Suppressor macrophage (primary cell): ENCODE measurements around the gene ADGRD2.

ENCODE experiments used
- DNase-seq, 4 experiments: peaks; one replicate each; pipeline ENCODE4 v3.0.0-alpha.2; 2020 to 2022

ADGRD2 gene

DNA sequence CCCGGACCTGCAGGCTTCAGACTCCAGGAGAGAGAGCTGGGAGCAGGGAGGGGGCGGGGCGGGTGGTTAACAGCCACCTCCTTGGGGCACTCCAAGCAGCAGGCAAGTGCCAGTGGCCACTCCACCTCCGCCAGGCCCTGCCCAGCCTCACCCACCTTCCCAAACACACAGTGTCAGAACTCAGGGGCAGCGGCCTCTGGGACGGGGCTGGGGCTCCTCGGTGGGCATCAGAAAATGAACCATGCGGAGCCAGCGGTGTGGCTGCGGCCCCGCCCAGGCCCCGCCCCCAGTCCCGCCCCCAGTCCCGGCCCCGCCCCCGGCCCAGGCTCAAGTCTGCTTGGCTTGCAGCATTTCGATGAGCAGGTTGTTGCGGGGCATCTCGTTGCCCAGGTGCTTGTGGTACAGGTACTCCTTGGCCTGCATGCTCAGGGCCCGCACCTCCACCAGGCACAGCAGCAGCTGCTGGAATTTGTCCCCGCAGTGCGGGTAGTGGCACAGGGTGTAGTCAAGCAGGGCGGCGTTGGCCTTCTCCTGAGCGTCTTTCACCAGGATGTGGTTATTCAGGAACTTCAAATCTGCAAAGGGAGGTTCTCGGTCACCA, 32.3 kb downstream of the ADGRD2 start:
- no peak for DNase-seq

DNA sequence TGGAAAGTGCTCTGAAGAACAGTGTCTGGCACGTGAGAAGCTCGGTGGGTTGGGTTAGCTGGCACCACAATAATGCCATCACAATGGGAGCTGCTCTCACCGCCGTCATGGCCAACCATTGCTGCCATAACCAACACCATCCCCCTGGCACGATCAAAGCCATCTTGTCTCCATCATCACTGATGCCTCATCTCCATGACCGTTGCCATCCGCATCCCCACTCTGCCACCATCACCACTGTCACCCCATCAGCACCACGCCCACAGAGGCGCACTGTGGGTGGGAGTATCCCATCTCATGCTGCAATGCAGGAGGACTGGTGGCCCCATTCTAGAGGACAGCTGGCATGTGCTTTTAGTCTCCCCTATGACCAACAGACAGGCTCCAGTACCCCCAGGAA, 33.2 kb downstream of the ADGRD2 start:
- DNase-seq, result no peak

DNA sequence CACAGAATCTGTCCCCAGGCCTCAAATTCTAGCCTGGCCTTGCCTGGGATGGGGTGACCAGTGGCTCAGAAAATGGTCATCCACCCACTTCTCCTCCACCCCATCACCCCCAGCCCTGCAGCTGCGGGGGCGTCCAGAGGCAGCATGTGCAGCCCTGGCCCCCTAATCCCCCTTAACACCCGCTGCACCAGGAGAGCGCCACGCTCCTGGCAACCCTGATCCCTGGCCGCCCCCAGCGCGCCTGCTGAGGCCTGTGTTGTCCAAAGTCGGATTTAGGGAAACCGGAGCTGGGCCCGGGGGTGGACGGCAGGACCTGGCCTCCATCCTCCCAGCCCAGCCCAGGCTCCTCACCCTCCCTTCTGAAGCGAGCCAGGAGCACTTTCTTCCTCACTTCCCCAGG, 35.0 kb downstream of the ADGRD2 start:
- no peak for DNase-seq

DNA sequence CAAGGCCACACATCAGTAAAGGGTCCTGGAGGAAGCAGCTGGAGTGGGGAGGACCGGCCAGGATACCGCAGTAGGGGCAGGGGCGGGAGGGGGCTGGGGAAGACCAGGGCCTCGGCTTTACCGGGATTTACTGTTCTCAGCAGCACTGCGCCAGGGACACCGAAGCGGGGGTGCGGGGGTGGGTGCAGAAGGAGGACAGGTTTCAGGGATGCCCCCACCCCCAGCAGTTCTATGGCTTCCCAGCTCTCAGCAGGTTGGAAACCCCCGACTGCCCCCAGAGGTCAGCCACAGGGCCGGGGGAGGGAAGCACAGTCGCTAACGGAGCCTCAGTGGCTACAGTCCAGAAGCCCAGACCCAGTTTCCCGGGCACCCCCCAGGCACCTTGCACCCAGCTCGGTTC, 35.7 kb downstream of the ADGRD2 start:
- no peak for DNase-seq

DNA sequence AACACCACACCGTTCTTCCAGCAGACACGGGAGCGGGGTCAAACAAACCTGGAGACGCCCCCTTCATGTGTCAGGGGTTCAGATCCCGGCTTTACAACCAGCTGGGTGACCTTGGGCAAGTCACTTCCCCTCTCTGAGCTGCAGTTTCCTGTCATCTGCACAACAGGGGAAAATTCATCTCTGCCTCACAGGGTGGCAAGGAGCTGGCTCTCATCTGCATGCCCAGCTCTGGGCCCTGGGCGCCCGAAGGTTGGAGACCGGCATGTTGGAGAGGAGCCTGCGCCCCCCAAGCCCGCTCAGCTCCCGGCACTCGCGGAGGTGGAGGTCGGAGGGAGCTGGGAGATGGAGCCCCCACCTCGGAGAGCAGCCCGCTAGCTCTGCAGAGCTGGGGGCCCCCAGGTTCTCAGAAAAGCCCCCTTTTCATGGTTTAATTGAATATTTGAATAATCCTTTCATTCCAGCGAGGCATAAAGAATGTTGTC, 36.6 kb downstream of the ADGRD2 start:
- DNase-seq, result no peak

DNA sequence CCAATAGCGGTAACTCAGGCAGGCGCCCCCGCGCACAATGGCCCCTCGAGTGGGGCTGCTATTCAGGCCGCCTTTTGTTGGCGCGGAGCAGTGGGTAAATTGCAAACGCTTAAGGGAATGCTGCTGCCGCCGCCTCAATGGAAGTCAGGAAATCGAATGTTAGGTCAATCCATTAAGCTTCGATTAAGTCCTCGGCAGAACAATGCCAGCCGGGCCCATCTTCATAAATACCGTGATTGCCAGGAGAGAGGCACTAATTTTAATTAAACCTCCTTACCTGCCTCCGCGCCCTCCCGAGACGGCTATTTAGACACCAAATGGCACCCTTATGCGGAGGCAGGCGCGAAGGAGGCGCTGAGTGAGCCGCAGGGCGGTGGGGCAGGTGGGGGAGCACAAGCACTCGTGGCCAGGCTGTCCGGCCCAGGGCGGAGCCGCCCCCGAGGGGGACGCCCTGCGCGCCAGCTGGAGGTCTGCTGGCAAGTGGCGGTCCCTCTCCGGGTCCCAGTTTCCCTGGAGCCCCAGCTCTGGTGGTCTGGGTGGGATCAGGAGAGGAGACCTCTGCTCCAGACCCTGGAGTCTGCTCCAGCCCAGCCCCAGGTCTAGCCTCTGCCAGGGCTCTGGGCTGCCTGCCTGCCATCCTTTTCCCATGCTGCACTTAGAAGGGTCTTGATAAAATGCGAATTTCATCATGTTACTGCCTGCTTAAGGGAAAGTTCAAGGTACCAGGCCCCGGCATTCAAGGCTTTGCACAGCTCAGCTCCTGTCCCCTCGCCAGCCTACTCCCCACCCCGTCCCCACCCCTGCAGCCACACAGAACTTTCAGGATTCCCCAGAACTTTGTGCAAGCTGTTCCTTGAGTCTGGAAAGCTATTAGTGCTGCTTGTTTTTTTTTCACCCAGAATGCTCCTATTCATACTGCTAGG, 37.3 kb downstream of the ADGRD2 start:
- no peak for DNase-seq

DNA sequence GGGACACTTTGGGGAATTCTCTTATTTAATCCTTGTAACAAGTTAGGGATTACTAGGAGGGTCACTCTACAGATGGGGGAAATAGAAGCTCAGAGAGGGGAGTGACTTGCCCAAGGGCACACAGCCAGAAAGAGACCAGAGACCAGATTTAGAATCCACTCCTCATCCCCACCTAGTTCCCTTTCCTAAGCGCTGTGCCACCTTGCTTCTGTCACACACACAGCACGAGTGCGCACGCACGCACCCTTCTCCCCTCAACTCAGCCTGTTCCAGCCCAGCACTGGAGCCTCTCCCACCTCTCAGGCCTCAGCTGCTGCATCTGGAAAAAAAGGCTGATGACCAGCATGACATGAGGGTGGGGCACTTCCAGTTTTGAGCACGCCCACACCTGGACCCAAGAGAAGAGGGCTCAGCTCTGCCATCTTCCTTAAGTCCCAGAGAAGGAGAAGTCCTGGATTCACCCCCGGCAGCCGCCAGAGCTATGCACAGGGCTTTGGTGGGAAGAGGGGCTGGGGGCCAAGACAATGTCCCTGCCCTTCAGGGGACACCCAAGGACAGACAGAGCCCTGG, 38.5 kb downstream of the ADGRD2 start:
- DNase-seq, result peak; percentile 13 to 53 (median 34)

DNA sequence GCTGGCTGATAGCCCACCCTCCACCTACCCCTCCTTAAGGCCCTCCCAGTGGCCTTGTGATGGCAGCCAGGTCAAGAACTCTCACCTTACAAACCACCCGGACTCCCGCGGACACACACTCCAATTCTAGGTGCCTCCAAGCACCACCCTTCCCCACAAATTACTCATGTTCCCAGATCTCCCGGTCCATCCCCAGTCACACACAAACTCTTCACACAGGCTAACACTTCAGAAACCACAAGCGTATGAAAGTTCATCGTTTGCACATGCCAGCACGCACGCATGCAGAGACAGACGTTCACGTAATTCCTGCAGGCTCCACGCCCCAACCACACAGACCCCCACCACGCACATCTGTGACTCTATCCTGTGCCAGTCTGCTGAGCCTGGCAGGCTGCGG, 39.0 kb downstream of the ADGRD2 start:
- no peak for DNase-seq

DNA sequence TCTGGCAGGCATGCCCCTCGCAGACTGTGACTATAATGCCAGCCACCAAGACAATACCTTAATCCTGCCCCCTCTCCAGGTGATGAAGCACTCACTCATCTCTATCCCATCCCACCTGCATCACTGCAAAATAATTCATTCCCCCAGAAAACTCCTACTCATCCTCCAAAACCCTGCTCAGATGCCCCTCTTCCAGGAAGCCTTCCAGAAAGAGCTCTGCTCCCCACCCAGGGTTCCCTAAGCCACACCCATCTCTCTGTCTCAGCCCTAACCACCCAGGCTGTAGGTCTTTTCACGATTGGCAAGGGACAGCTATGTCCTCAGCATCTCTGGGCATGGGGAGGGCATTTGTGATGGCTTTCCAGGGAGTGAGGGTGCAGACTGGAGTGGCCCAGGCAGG, 39.8 kb downstream of the ADGRD2 start:
- DNase-seq, result no peak

DNA sequence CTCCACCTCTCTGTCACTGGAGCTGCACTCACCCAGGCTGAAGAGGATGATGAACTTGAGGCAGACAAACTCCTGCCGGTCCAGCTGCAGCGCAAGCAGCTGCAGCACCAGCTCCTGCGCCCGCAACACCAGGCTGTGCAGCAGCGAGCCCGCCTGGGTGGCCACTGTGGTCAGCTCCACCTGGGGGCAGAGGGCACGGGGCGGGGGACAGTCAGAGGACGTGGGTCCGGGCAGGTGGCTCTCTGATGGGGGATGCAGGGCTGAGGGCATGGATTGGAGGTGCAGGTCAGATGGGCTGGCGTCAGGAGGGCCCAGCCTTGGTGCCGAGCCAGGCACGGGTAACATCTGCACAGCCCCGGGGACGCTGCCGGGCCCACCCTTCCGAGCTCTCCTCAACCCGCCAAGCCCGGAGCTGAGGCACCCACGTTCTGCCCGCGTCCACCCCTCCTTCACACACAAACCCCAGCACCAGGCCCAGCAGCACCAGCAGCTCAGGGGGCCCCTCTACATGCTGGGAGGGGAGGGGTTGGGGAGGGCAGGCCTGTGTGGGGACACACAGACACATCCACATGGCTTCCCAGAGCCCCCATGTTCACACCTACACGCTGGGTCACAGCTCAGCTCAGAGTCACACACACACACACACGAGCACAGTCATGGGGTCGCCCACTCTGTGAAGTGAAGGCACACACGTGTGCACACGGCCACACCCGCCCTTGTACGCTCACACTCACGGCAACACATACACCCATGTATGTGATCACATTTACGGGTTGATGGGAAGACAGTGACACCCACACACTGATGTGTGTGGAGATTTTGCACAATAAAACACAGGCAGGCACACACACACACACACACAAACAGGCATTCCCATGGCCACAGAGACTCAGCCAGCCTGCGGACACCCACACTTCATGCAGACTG, 41.1 kb downstream of the ADGRD2 start:
- DNase-seq, result no peak

DNA sequence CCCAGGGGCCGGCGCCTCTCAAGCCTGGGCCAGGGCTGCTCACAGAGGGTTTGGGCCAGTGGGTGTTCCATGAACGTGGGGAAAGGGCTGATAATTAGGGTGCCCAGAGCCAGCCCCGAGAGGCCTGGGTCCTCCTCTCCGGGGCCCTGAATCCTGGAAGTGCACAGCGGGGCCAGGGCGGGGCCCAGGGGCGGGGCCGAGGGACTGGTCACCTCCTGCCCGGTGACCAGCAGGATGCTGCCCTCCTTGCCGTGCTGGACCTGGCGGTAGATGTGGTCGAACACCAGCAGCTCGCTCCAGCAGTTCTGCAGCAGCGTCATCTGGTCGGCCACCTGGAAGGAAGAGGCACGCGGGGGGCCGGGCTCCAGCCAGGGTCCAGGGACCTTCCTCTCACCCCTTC, 42.6 kb downstream of the ADGRD2 start:
- DNase-seq, result no peak

DNA sequence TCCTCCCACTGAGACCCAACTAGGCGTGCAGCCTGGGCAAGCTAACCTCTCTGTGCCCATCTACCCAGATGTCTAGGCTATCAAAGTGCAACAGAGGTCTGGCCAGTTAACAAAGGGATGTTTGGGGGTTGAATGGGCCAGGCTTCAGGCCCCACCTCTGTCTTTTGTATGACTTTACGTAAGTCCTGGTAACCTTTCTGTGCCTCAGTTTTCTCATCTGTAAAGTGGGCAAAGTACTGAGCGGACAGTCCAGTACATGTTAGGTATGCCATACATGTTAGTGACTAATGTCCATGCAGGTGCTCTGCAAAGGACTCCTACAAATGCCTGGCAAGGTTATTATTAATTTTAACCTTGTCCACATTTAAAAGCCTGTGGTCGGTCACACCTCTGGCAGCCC, 43.0 kb downstream of the ADGRD2 start:
- no peak for DNase-seq

DNA sequence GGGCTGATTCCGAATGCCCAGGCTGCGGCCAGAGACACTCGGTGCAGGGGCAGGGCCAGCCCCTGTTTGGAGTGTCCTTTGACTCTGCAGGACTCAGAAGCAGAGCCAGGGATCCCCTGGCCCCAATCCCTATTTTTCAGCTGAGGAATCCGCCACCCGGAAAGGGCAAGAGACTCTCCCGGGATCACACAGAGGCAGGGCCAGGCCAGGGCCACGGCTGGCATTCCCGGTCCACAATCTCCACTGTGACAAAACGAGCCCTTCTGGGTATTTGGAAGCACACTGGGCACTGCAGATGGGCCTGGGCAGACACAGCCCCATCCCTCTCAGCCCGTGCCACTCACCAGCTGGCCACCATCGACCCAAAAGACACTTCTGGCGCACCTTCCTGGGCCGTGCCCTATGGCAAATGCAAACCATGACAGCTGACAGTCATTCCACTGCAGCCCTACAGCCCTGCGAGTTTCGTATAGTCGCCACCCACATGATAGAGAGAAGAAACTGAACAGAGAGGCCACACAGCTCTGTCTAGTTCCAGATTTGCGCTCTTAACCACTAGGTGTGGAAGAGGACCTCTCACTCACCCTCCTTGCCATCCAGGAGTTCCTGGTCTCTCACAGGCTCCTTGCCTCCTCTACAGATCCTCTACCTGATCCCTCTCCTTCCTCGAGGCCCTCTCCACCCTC, 43.7 kb downstream of the ADGRD2 start:
- DNase-seq, result no peak

DNA sequence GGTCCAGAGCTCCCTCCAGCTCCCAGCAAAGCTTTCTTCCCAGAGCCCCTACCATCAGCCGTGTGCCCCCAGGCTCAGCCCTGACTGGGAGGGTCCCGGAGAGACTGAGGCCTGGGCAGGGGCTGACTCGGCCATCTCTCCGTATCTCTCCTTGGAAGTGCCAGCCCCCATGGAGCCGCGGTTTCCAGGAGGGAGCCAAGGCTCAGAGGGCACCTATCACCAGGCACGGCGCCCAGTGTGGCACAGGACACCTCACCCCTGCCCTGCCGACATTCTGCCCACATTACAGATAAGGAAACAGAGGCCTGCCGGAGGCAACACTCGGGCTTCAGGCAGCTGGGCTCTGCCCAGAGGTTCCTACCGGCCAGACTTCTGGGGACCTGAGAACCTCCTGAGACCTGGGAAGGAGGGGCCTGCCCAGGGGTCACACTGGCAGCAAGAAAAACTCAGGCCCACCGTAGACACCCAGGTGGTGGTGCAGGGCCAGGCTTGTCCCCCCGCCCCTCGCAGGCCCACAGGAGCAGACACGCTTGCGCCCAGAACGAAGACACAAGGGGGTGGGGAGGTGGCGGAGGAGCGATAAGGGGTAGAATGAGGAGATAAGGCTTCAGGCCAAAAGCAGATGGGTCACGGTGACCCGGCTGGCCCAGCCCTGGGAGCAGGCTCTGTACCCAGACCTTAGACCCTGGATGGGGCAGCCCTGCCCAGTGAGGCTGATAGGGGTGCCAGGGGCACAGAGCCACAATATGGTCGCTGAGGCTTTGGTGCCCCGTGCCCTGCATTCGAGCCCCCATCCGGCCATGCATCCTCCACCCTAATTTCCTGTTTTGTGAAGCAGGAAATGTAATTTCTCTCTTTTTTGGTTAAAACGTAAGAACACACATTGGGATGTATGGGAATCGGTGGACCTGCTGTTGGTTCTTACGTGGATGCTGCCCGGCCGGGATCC, 45.1 kb downstream of the ADGRD2 start:
- DNase-seq, result no peak

DNA sequence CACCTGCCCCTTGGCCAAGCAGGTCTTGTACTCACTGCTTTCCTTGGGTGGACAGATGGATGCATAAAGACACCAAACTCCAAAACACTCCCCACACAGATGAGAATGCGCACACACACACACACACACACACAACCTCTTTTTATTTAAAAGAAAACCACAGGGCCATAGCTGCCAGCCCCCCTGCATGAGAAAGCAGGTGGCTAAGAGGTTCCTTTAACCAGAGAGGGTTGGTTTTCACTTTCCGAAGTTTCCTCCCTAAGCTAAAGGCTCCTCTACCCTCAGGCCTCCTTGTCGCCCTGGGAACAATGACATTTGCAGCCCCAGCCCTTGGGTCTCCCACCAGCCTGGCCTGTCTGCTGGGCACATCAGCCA, 45.8 kb downstream of the ADGRD2 start:
- no peak for DNase-seq

DNA sequence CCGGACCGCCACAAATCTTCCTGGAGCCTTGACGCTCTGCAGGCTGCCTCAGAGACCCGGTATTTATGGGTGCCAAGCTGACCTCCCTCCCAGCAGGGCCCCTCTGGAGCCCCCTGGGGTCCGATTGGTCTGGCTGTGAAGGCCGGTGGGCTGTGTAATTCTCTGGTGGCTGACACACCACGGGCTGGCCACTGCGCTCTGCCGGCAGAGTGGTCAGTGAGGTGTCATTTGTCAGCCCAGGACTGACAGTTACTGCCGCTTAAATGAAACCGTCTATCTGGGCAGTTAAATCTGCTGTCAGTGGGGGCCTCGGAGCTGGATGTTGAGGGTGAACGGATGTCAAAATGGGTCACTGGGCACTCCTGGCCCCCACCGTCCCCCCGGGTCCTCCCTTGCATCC, 46.2 kb downstream of the ADGRD2 start:
- no peak for DNase-seq

DNA sequence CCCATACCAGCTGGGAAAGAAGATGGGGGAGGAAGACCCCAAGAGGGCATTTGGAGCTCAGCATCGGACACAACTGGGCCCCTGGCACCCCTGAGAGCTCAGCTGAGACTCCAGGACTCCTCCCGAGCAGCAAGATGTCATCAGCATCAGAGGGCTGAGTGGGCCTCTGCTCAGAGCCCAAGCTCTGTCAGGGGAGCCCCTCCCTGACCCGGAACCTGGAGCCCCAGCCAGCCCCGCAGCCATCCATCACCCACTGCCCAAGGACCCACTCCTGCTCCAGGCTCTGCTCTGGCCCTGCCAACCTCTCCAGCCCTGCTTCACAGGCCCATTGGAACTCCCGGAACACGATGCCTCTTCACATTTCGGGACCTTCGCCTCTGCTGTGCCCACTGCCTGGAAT, 47.2 kb downstream of the ADGRD2 start:
- no peak for DNase-seq

DNA sequence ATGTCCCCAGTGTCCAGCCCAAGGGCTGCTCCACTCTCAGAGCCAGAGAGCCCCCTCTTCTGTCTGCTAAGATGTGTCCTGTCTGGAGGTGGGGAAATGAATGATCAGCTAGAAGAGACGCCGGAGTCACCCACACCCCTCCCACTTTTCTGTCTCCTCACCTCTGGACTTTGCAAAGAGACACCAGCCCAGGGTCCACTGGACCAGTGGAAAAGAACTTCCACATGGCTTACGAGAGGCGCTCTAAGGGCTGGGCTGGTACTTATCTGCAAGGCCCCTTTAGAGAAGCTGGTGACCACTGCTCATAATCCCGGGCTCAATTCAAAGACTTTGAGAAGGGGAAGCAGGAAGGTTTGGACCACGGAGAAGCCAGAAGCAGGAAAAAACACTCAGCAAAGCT, 47.8 kb downstream of the ADGRD2 start:
- DNase-seq, result no peak

DNA sequence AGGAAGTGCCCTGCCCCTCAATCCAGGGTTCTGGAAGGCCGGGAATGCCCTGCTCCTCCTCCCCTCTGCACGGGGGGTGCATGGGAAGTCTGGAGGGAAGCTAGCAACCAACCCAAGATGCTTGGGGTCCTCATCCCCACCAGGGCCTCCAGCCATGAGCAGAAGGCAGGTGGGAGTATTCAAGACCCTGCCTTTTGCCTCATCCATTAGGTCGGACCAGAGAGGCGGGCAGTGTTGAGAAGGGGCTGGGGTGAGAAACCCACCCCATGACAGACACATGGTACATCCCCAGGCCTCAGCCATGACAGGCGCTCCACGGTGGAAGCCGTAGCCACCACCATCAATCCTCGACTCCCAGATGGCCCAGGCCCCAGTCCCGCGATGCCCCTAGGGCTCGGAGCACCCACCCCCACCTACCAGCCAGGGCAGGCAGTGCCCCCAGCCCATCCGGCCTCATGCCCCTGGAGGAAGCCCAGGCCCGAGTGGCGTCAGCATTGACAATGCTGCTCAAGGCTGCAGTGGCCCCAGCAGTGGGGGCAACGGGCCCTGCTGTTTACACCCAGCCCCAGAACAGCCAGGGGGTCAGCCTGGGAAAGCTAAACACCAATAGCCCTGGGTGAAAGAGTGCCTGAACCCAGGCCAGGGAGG, 48.4 kb downstream of the ADGRD2 start:
- DNase-seq, result no peak

DNA sequence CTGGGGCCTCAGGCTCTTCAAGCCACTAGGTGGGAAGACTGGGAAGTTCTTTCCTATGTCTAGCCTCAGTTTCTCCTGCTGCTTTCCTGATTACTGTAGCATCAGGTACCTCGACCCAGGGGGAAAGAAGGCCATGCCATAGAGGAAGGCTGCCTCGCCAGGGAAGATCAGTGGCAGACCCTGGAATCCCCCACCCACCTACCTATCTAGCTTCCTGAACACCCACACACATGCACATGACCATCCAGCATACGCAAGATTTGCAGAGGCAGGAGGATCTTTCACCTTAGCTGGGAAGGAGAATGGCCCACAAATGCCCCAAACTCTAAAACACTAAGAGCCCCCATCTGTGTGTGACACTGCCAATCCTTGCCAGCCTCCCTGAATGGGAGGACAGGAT, 49.0 kb downstream of the ADGRD2 start:
- peak in 3 of 4 experiments; percentile 27 to 55 (median 31) for DNase-seq
